K562 (cell line): ENCODE measurements around the gene ZBTB2. TPM values are rescaled to one million over a fixed set of nuclear protein-coding genes. Genes with fewer than 3 reads are reported as not detected.

Experiments used
- ADNP ChIP-seq: fragments of 200-800 bp; sonication (Bioruptor generic); IDR thresholded peaks from 2 replicates; pipeline ENCODE4 v1.6.1; 2016; ENCODE audit warnings: missing genetic modification characterization, missing compliant biosample characterization
- CBX2 ChIP-seq: fragments of 200-600 bp; sonication (generic); IDR thresholded peaks from one replicate; pipeline ENCODE4 v1.6.1; 2012; ENCODE audit warnings: mild to moderate bottlenecking, low read length, inconsistent platforms; ENCODE audit not compliant: insufficient read depth, poor library complexity, severe bottlenecking
- CC2D1A ChIP-seq: fragments of 450-650 bp; IDR thresholded peaks from 2 replicates; pipeline ENCODE4 v1.6.1; 2017; ENCODE audit warnings: mild to moderate bottlenecking
- CTCFL ChIP-seq: IDR thresholded peaks from 2 replicates; pipeline ENCODE4 v1.6.1; 2011; ENCODE audit warnings: borderline replicate concordance, low read depth, mild to moderate bottlenecking, moderate library complexity, low read length; ENCODE audit not compliant: insufficient read depth, poor library complexity, severe bottlenecking
- CXXC5 ChIP-seq: fragments of 250-450 bp; sonication (Bioruptor Pico); IDR thresholded peaks from 2 replicates; pipeline ENCODE4 v1.8.0; 2022; ENCODE audit warnings: inconsistent platforms, mild to moderate bottlenecking, moderate library complexity
- DPF2 ChIP-seq: fragments of 450-650 bp; IDR thresholded peaks from 2 replicates; pipeline ENCODE4 v1.6.1; 2016
- FOSL1 ChIP-seq: fragments of 200-800 bp; sonication (Bioruptor generic); conservative IDR thresholded peaks from 2 replicates; pipeline ENCODE4 v1.6.1; 2016; ENCODE audit warnings: missing genetic modification characterization, missing compliant biosample characterization
- GATAD2A ChIP-seq: fragments of 450-650 bp; IDR thresholded peaks from 2 replicates; pipeline ENCODE4 v1.6.1; 2017
- HDAC2 ChIP-seq: fragments of 450-650 bp; IDR thresholded peaks from 2 replicates; pipeline ENCODE4 v1.6.1; 2016; ENCODE audit warnings: mild to moderate bottlenecking
- MCM3 ChIP-seq: fragments of 450-650 bp; IDR thresholded peaks from 2 replicates; pipeline ENCODE4 v1.6.1; 2016
- NBN ChIP-seq: fragments of 450-650 bp; IDR thresholded peaks from 2 replicates; pipeline ENCODE4 v1.6.1; 2016; ENCODE audit warnings: low read depth, mild to moderate bottlenecking
- POLR2AphosphoS2 ChIP-seq: IDR thresholded peaks from 2 replicates; pipeline ENCODE4 v1.6.1; 2012; ENCODE audit warnings: low read length, improper control_type of control experiment
- RAD51 ChIP-seq: fragments of 450-650 bp; IDR thresholded peaks from 2 replicates; pipeline ENCODE4 v1.7.1; 2016; ENCODE audit warnings: low read depth, mild to moderate bottlenecking, borderline replicate concordance
- RBM14 ChIP-seq: fragments of 200-400 bp; formaldehyde crosslinking; IDR thresholded peaks from 2 replicates; pipeline ENCODE4 v1.6.1; 2018; ENCODE audit warnings: low read depth, mild to moderate bottlenecking, low read length, moderate library complexity, borderline replicate concordance; ENCODE audit not compliant: insufficient read depth
- SIRT6 ChIP-seq: IDR thresholded peaks from one replicate; pipeline ENCODE4 v1.6.1; 2012; ENCODE audit warnings: low read depth, mild to moderate bottlenecking, control low read depth, inconsistent platforms, low read length, moderate library complexity
- TARDBP ChIP-seq: fragments of 450-650 bp; IDR thresholded peaks from 2 replicates; pipeline ENCODE4 v1.6.1; 2016
- TCF3 ChIP-seq: sonication (generic); formaldehyde crosslinking; IDR thresholded peaks from 2 replicates; pipeline ENCODE4 v1.4.0; 2020; ENCODE audit warnings: mild to moderate bottlenecking, missing genetic modification reagents
- TCF7L2 ChIP-seq: fragments of 150-350 bp; IDR thresholded peaks from 2 replicates; pipeline ENCODE4 v1.6.1; 2016; ENCODE audit warnings: low read depth, mild to moderate bottlenecking, low read length, moderate library complexity
- U2AF2 ChIP-seq: fragments of 200-400 bp; formaldehyde crosslinking; optimal IDR thresholded peaks from 2 replicates; pipeline ENCODE3; 2017; ENCODE audit warnings: low read depth, mild to moderate bottlenecking, low read length
- ZNF121 ChIP-seq: sonication (generic); formaldehyde crosslinking; conservative IDR thresholded peaks from 2 replicates; pipeline ENCODE4 v1.8.0; 2022; ENCODE audit warnings: missing genetic modification reagents
- ZNF134 ChIP-seq: fragments of 250-450 bp; sonication (Bioruptor Pico); conservative IDR thresholded peaks from 2 replicates; pipeline ENCODE4 v1.4.0; 2020
- ZNF311 ChIP-seq: fragments of 250-450 bp; sonication (Bioruptor Pico); IDR thresholded peaks from 2 replicates; pipeline ENCODE4 v1.4.0; 2020; ENCODE audit warnings: mild to moderate bottlenecking, moderate library complexity
- ZNF436 ChIP-seq: fragments of 250-450, 450-650 bp; sonication (Bioruptor Pico); formaldehyde crosslinking; IDR thresholded peaks from 2 replicates; pipeline ENCODE4 v1.7.0; 2020; ENCODE audit warnings: mild to moderate bottlenecking
- ZNF785 ChIP-seq: fragments of 250-450 bp; sonication (Bioruptor Pico); IDR thresholded peaks from 2 replicates; pipeline ENCODE4 v1.4.0; 2020; ENCODE audit warnings: mild to moderate bottlenecking
- polyA plus RNA-seq, 8 experiments: library from polyadenylated mRNA; depleted of rRNA in 4 of 8; stranded (reverse) in 5 of 8; unstranded in 3 of 8; fragments of >200 nt; fragmentation: Nextera tagmentation in 2 of 8; fragmentation: Illumina TruSeq in 1 of 8; extraction: Ambion mirVana in 2 of 8; extraction: Trizol in 1 of 8; gene quantifications; 2 replicates each; pipeline versions ENCODE4 v1.2.1 to v1.2.3, GENCODE V29; 2011 to 2014; ENCODE audit warnings: inconsistent platforms in 1 of 8, missing spikeins in 1 of 8
- total RNA-seq, 7 experiments: library from RNA; depleted of rRNA in 6 of 7; stranded (reverse); fragments of >200 nt in 6 of 7; fragmentation: Illumina TruSeq in 2 of 7; extraction: Trizol in 2 of 7; gene quantifications; 2 replicates each; pipeline versions ENCODE4 v1.2.1 to v1.2.3, GENCODE V29; 2011 to 2021; ENCODE audit warnings: low replicate concordance in 1 of 7
- TF ChIP-seq, protein P1 (sequence below): fragments of 250-450 bp; sonication (Bioruptor Pico); IDR thresholded peaks from 2 replicates; pipeline ENCODE4 v1.4.0; 2020

ZBTB2 gene
- total and polyA plus RNA-seq, 9 of the 15 experiments (the other 6 are each of a cell fraction or from before 2014, with no cell fraction given), result 5.1 to 26.2 (median 16.4) TPM

DNA sequence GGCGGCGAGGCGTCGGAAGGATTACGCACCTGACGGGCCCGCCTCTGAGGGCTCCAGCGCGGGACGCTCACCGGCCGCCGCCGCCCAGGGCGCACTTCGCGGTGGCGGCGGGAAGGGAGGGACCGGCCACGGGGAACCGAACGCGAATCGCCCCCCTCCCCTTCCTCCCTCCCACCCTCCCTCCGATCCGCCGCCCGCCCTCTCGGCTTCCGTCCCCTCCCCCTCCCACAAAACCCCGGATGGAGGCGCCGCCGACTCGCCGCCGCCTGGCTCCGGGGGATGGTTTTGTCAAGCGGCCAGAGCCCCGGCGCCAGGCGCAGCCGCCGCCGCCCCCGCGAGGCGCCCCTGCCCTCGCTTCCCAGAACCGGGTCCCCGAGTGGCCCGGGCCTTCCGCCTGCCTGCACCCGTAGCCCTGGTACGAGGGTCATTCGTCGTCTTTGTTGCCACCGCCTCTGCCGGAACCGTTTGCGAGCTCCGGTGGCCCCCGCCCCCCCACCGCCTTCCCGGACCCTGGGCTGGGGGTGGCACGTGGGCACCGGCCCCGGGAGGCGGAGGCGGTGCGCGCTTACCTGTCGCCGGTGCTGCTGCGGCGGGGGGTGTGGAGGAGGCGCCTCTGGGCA lies 398 bp downstream of the ZBTB2 start (continued):
- TF ChIP-seq ZNF121 (CRISPR knock-in tag) (no peak), TCF7L2 (no peak), ZNF311 (no peak), ZNF134 (CRISPR knock-in tag) (no peak), ZNF436 (CRISPR knock-in tag) (0 out of 2 replicates have a peak, but pooled peaks have one; percentile 24), CXXC5 (no peak; the same call in 1 of the 2 replicates), TCF3 (CRISPR knock-in tag) (no peak), MCM3 (no peak), SIRT6 (no peak), NBN (no peak), ADNP (tag) (no peak), TARDBP (0 out of 2 replicates have a peak, but pooled peaks have one; percentile 50), DPF2 (no peak), FOSL1 (tag) (no peak; the same call in 1 of the 2 replicates), ZNF785 (CRISPR knock-in tag) (no peak), RBM14 (peak; percentile 90; the same call in 1 of the 2 replicates), U2AF2 (no peak), POLR2AphosphoS2 (no peak), HDAC2 (no peak), CTCFL (peak; percentile 5), RAD51 (no peak), CC2D1A (no peak), CBX2 (no peak), GATAD2A (no peak)
- TF ChIP-seq, protein P1, sequence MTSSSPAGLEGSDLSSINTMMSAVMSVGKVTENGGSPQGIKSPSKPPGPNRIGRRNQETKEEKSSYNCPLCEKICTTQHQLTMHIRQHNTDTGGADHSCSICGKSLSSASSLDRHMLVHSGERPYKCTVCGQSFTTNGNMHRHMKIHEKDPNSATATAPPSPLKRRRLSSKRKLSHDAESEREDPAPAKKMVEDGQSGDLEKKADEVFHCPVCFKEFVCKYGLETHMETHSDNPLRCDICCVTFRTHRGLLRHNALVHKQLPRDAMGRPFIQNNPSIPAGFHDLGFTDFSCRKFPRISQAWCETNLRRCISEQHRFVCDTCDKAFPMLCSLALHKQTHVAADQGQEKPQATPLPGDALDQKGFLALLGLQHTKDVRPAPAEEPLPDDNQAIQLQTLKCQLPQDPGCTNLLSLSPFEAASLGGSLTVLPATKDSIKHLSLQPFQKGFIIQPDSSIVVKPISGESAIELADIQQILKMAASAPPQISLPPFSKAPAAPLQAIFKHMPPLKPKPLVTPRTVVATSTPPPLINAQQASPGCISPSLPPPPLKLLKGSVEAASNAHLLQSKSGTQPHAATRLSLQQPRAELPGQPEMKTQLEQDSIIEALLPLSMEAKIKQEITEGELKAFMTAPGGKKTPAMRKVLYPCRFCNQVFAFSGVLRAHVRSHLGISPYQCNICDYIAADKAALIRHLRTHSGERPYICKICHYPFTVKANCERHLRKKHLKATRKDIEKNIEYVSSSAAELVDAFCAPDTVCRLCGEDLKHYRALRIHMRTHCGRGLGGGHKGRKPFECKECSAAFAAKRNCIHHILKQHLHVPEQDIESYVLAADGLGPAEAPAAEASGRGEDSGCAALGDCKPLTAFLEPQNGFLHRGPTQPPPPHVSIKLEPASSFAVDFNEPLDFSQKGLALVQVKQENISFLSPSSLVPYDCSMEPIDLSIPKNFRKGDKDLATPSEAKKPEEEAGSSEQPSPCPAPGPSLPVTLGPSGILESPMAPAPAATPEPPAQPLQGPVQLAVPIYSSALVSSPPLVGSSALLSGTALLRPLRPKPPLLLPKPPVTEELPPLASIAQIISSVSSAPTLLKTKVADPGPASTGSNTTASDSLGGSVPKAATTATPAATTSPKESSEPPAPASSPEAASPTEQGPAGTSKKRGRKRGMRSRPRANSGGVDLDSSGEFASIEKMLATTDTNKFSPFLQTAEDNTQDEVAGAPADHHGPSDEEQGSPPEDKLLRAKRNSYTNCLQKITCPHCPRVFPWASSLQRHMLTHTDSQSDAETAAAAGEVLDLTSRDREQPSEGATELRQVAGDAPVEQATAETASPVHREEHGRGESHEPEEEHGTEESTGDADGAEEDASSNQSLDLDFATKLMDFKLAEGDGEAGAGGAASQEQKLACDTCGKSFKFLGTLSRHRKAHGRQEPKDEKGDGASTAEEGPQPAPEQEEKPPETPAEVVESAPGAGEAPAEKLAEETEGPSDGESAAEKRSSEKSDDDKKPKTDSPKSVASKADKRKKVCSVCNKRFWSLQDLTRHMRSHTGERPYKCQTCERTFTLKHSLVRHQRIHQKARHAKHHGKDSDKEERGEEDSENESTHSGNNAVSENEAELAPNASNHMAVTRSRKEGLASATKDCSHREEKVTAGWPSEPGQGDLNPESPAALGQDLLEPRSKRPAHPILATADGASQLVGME (CRISPR knock-in tag), result peak; percentile 77; the same call in 1 of the 2 replicates
